Measurements from ENCODE around the gene IL31RA.

Gene IL31RA

GRCh38 chr5:55869847-55870246 lies 18.7 kb downstream of the IL31RA start:
- Histone ChIP-seq H3K4me1 (ENCODE audit: low read length) (no peaks in the 10 kb centered on the region), H3K4me2 (ENCODE audit: low read length) (no peak overlapping the region), H3K79me2 (ENCODE audit: low read length) (no peaks in the 10 kb centered on the region), H3K27ac (ENCODE audit: low read length) (no peak overlapping the region), H2AFZ (ENCODE audit: low read depth, low read length) (no peak overlapping the region), H3K9me3 (ENCODE audit: insufficient read depth, low read length) (no peaks in the 10 kb centered on the region), H3K4me3 (ENCODE audit: low read length) (no peak overlapping the region), H3K36me3 (replicated peaks; ENCODE audit: low read depth, low read length) (no peaks in the 10 kb centered on the region), H4K20me1 (ENCODE audit: insufficient read depth, low read length) (no peaks in the 10 kb centered on the region), H3K27me3 (ENCODE audit: low read depth, low read length) (no peaks in the 10 kb centered on the region), H3K9ac (ENCODE audit: low read length) (no peak overlapping the region)
- TF ChIP-seq CTCF (IDR thresholded peaks at IDR 0.05; ENCODE audit: low read depth, low read length) (no peak), EZH2phosphoT487 (IDR thresholded peaks at IDR 0.05; ENCODE audit: low read depth) (no peak)

- TF ChIP-seq EZH2phosphoT487 (IDR thresholded peaks at IDR 0.05; ENCODE audit: low read depth) (no peak), CTCF (IDR thresholded peaks at IDR 0.05; ENCODE audit: low read depth, low read length) (no peak)
- H3K79me2 ChIP-seq (ENCODE audit: low read length): no peaks in the 10 kb centered on the region
- H3K27ac ChIP-seq (ENCODE audit: low read length): no peak overlapping the region
- no peak overlapping the region for H2AFZ ChIP-seq (ENCODE audit: low read depth, low read length)
- no peaks in the 10 kb centered on the region for H3K27me3 ChIP-seq (ENCODE audit: low read depth, low read length)
- peaks cover 5% of the 10 kb centered on the region for H3K4me1 ChIP-seq (ENCODE audit: low read length)
- no peaks in the 10 kb centered on the region for H4K20me1 ChIP-seq (ENCODE audit: insufficient read depth, low read length)
- H3K9me3 ChIP-seq (ENCODE audit: insufficient read depth, low read length): no peaks in the 10 kb centered on the region
- H3K4me2 ChIP-seq (ENCODE audit: low read length): no peak overlapping the region
- H3K36me3 ChIP-seq (replicated peaks; ENCODE audit: low read depth, low read length): no peaks in the 10 kb centered on the region
- H3K4me3 ChIP-seq (ENCODE audit: low read length): no peak overlapping the region
- no peak overlapping the region for H3K9ac ChIP-seq (ENCODE audit: low read length)
These were observed 22.1 kb downstream of the IL31RA start for GRCh38 chr5:55873234-55873633.

GRCh38 chr5:55877655-55878054 lies 26.5 kb downstream of the IL31RA start:
- Histone ChIP-seq H4K20me1 (ENCODE audit: insufficient read depth, low read length) (no peaks in the 10 kb centered on the region), H3K27ac (ENCODE audit: low read length) (no peak overlapping the region), H3K36me3 (replicated peaks; ENCODE audit: low read depth, low read length) (no peaks in the 10 kb centered on the region), H3K4me2 (ENCODE audit: low read length) (no peak overlapping the region), H2AFZ (ENCODE audit: low read depth, low read length) (no peak overlapping the region), H3K9ac (ENCODE audit: low read length) (no peak overlapping the region), H3K27me3 (ENCODE audit: low read depth, low read length) (no peaks in the 10 kb centered on the region), H3K4me1 (ENCODE audit: low read length) (peaks cover 5% of the 10 kb centered on the region), H3K9me3 (ENCODE audit: insufficient read depth, low read length) (no peaks in the 10 kb centered on the region), H3K79me2 (ENCODE audit: low read length) (no peaks in the 10 kb centered on the region), H3K4me3 (ENCODE audit: low read length) (no peak overlapping the region)
- TF ChIP-seq CTCF (IDR thresholded peaks at IDR 0.05; ENCODE audit: low read depth, low read length): no peak
- TF ChIP-seq EZH2phosphoT487 (IDR thresholded peaks at IDR 0.05; ENCODE audit: low read depth): no peak

- no peak overlapping the region for H3K9ac ChIP-seq (ENCODE audit: low read length)
- no peaks in the 10 kb centered on the region for H3K79me2 ChIP-seq (ENCODE audit: low read length)
- H3K4me3 ChIP-seq (ENCODE audit: low read length): no peak overlapping the region
- H3K4me2 ChIP-seq (ENCODE audit: low read length): no peak overlapping the region
- H3K27ac ChIP-seq (ENCODE audit: low read length): no peak overlapping the region
- H3K9me3 ChIP-seq (ENCODE audit: insufficient read depth, low read length): no peaks in the 10 kb centered on the region
- H3K27me3 ChIP-seq (ENCODE audit: low read depth, low read length): no peaks in the 10 kb centered on the region; the same call in 1 of the 2 replicates
- no peak overlapping the region for H2AFZ ChIP-seq (ENCODE audit: low read depth, low read length)
- no peak for TF ChIP-seq CTCF (IDR thresholded peaks at IDR 0.05; ENCODE audit: low read depth, low read length)
- H4K20me1 ChIP-seq (ENCODE audit: insufficient read depth, low read length): no peaks in the 10 kb centered on the region
- no peaks in the 10 kb centered on the region for H3K36me3 ChIP-seq (replicated peaks; ENCODE audit: low read depth, low read length)
- peaks cover 5% of the 10 kb centered on the region for H3K4me1 ChIP-seq (ENCODE audit: low read length)
These were observed 29.3 kb downstream of the IL31RA start for GRCh38 chr5:55880453-55880852.

All from OCI-LY3 (cell line).